Urothelium cell line (cell line): ENCODE results near the gene TUBB2A.
"Not testable (repeated sequence)": the region's sequence is repeated elsewhere in the genome, so short reads cannot be mapped to it uniquely, and the experiment has no call there.

ENCODE experiments used
- DNase-seq: peaks from one replicate; pipeline ENCODE4 v3.0.0; 2011; ENCODE audit warnings: low spot score, mixed read lengths
- FAIRE-seq: peaks from 2 replicates; lab custom pipeline; 2011; peaks lifted over from hg19 to GRCh38; lab: Jason Lieb, UNC

The TUBB2A gene

DNA sequence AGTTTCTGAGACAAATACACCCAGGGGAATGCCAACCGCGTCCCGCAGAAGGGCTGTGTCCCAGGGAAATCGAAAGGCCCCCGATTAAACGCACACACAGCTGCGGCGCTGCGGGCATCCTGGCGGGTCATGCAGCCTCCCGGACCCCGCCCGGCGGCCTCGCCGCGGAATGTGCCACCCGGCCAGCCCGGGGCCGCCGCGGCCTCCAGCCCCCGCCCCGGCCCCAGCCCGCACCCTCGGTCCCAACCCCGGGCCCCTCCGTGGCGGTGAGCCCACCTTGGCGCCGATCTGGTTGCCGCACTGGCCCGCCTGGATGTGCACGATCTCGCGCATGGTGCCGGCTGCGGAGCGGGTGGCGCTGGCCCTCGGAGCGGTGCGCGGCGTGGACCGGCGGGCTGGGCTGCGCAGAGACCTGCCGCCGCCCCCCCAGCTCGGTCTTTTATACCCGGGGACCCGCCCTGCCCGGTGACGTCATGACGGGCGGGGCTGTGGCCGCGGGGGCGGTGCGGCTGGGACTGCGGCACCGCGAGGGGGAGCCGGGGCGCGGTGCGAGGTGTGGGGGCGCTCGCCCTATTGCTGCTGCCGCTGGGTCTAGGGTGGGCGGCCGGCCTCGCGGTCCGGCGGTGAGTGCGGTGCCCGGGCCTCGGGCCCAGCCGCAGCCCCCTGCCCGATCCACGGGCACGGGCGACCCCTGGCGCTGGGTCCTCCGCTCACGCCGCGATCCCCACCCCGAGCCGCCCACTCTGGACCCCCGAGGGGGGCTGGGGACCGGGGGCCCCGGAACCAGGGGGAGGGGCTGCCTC is at the start of gene TUBB2A:
TUBB2A (minus strand) TSS at position 414 of the 803 bp plus-strand sequence; CDS start at position 333, 81 bp downstream.
- FAIRE-seq (peak; percentile 66), DNase-seq (peak; percentile 93)

DNA sequence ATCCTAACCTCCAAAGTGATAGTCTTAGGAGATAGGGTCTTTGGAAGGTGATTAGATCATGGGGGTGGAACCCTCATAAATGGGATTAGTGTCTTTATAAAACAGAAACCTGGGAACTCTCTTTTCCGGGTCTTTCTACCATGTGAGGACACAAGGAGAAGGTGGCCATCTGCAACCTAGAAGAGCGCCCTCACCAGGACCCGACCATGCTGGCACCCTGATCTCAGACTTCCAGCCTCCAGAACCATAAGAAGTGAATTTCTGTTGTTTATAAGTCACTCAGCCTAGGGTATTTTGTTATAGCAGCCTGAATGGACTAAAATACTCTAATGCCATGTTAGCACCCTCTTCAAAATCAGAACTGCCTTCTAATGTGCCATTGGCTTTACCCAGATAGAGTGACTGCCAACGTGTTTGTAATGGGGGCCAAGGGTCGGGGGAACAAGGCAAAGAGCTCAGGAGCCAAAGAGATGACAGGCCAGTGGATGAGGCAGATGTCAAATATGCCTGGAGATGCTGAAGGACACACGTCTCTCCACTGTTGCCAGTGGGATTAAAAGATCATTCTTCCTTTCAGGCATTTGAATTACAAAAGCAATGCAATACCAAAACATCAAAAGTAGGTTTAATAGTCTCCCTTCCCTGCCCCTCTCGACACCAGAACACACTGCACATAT is 49.1 kb upstream of the TUBB2A start:
- no peak for DNase-seq
- FAIRE-seq = no peak

DNA sequence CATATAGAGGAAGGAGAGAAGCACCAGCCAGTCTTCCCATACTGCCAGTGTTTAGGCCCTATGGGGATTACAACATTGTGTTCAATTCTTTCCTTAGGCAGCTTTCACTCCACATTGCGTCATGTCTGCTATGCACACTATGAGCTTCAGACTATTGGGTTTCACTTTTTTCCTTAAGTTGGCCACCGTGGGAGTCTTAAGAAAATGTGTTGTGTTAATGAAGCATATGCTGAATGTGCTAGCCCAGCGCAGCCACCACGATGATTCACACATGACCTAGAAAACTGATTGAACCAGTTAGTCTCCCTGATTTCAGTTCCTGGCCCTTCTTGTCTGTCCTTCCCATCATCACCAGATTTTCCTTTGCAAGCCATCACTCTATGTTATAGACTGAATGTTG is 48.6 kb upstream of the TUBB2A start:
- FAIRE-seq (no peak), DNase-seq (no peak)

DNA sequence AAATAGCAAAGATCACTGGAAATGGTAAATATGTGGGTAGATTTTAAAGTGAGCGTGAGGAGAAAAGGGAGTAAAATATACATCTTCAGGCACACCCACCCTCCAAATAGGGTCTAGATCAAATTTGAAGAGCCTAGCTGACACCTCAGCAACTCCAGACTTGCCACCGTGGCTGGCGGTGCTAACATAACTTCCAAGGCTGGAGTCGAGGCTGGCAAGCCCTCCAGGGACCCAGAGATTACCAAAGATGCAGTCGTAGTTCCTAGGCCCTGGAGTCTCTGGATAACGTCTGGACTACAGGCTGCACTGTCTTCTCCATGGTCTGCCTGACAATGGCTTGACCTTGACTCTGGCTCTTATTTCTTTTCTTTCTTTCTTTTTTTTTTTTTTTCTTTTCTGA is 47.6 kb upstream of the TUBB2A start:
- DNase-seq (no peak), FAIRE-seq (no peak)

DNA sequence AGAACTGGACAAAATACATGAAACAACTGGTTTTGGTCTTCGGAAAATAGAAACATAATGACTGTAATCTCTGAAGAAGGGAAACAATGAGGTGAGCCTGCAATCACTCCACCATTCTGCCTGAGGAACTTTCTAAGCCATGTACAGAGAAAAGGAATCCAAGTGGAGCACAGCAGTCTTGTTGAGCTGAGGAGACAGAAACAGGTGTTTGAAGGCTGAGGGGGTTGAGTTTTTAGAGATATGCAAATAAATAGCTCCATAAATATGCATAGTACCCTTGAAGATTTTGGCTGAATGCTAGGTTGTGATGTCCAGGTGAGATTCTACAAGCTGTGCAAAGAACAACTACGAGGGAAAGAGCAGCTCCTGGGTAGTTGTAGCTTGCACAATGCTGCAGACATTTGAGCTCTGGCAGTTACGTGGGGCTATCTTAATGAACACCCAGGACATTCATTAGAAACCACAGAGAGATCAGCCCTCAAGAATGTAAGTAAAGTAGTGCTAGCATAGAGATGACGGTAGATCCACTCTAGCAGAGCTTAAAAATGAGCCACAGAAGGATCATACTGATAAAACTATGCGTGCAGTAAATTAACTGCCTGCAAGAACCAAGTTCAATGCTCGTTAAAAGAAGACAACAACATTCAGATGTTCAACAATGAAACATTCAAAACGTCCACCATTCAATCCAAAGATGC is 45.8 kb upstream of the TUBB2A start:
- DNase-seq (no peak), FAIRE-seq (no peak)

DNA sequence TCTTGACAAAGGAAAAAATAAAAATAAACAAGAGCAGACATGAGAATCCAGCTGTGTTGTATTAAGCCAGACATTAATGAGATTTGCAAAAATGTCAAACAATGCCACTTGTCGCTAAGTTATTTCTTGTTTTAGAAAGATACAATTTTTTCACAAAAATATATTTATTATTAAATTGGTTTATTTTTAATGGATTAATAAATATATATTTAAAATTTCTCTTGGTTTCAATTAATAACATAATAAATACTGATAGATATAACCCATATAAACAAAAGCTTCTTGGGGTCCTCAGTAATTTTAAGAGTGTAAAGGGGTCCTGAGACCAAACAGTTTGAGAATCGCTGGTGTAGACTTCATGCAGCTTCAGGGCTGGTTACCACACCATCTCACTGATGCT is 44.0 kb upstream of the TUBB2A start:
- FAIRE-seq (no peak), DNase-seq (no peak)

DNA sequence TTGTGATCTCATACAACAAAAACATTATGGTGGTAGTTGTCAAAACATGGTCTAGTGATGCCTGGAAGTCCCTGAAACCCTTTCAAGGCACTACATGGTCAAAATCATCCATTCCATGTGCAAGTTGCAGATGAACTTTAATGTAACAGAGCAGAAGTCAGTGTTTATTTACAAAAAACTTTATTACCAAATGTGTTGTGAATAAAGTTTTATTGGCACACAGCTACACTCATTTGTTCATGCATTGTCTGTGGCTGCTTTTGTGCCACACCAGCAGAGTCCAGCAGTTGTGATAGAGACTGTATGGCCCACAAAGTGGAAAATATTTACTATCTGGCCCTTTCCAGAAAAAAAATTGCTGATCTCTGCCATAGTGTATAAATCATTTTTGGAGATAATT is 43.3 kb upstream of the TUBB2A start:
- no peak for DNase-seq
- no peak for FAIRE-seq

DNA sequence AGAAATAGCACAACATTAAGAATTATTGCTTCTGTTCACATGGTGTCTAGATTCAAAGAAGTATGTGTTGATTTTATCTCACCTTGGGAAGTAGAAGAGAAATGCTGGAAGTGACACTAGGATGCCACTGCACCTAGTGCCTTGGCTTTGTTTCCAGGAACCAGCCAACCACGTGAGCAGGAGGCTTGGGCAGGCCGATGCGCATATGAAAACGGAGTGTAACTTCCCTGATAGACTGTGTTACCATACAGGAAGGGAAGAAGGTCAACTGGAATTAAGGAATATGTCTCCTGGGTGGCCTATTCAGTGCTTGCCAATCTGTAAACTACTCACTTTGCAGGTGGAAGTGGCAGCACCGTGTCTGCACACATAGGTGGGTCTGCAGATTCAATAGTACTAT is 42.0 kb upstream of the TUBB2A start:
- DNase-seq (no peak), FAIRE-seq (no peak)

DNA sequence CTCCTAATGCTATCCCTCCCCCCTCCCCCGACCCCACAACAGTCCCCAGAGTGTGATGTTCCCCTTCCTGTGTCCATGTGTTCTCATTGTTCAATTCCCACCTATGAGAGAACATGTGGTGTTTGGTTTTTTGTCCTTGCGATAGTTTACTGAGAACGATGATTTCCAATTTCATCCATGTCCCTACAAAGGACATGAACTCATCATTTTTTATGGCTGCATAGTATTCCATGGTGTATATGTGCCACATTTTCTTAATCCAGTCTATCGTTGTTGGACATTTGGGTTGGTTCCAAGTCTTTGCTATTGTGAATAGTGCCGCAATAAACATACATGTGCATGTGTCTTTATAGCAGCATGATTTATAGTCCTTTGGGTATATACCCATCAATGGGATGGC is 40.4 kb upstream of the TUBB2A start:
- FAIRE-seq, DNase-seq: not testable (repeated sequence)

DNA sequence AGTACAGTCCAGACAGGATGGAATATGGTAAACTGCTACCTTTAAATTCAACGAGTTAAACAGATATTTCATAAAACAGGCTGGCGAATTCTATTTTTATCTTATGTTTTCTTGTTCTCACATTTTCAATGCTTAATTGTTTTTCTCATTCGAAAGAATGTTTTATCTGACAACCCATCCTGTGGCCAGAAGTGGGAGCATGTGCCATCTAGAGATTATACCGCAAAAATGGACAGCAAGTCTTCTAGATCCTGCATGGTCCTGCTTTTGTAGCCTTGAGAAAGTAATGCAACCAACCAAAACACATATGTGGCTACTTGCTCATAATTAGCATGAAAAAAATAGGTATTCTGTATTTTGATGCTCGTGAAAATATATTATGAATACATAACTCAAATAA is 39.4 kb upstream of the TUBB2A start:
- no peak for FAIRE-seq

DNA sequence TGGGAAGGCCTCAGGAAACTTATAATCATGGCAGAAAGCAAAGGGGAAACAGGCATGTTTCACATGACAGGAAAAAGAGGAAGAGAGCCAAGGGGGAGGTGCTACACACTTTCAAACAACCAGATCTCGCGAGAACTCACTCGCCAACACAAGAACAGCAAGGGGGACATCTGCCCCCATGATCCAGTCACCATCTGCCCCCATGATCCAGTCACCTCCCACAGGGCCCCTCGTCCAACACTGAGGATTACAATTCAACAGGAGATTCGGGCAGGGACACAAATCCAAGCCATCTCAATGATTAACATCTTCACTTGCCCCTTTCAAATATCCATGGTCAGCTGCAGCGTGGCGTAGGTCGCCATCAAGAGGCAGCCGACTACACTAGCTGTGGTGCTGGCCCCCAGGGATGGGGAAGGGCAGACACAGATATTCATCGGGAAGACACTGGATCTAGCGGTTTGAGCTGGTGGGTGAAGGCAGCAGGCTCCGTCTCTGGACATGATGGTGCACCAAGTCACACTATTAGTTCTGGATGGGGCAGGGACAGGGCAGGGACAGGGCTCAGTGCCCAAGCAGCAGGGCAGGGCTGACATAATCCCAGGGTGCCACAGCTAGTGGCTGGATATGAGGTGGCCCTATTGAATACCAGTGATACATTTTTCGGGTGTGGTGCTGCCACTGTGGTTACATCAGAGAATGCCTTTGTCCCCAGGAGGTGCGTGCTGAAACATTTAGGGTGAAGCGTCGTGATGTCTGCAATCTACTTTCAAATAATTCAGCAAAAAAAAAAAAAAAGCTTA is 38.6 kb upstream of the TUBB2A start:
- DNase-seq (no peak), FAIRE-seq (no peak)

More for the DNA sequence above, 39.4 kb upstream of the TUBB2A start:
- DNase-seq = no peak

DNA sequence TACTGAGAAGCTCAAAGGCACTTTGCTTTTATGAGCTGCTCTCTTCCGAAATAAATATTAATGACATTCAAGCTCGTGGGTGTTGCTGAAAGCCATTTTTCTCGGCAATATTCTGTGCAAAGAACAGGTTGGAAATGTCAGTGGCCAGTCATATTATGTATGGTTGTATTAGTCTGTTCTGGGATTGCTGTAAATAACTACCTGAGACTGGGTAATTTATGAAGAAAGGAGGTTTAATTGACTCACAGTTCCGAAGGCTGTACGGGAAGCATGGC is 38.0 kb upstream of the TUBB2A start:
- DNase-seq (no peak), FAIRE-seq (no peak)

DNA sequence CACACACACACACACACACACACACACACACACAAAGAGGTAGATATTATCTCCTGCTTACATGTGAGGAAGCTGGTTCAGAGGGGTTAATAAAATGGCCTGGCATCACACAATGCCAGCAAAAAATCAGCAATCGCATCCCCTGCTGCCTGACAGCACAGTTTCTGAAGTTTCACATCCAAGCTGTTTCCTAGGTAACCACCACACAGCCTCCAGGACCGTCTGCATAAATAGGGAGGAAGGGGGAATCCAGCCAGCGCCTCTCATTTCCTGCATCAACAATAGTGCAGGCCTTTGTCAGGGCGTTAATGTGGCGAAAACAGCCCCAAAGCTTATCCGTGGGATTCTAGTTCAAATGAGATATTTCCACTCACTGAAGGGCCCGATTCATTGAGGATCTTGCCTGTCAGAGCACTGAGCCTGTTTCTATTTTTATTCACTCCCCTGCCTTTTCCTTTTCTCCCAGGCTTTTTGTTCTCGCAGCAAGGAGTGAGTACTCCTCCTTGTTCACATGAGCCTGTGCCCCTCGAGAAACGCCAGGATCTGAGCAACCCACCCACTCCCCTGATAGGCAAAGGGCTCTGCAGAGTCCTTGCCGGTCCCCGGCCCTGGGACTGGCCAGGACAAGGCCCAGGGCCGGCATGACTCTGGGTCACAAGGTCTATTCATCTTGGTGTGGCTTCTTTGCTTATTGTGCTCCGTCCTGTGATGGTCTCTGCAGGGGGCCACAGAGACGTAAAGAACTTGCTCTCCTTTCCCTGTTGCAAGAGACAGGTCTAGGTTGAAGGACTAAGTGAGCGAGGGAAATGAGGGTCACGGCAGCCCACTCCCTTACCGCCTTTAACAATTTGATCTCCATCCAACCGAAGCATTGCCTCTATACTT is 37.4 kb upstream of the TUBB2A start:
- no peak for DNase-seq
- no peak for FAIRE-seq

DNA sequence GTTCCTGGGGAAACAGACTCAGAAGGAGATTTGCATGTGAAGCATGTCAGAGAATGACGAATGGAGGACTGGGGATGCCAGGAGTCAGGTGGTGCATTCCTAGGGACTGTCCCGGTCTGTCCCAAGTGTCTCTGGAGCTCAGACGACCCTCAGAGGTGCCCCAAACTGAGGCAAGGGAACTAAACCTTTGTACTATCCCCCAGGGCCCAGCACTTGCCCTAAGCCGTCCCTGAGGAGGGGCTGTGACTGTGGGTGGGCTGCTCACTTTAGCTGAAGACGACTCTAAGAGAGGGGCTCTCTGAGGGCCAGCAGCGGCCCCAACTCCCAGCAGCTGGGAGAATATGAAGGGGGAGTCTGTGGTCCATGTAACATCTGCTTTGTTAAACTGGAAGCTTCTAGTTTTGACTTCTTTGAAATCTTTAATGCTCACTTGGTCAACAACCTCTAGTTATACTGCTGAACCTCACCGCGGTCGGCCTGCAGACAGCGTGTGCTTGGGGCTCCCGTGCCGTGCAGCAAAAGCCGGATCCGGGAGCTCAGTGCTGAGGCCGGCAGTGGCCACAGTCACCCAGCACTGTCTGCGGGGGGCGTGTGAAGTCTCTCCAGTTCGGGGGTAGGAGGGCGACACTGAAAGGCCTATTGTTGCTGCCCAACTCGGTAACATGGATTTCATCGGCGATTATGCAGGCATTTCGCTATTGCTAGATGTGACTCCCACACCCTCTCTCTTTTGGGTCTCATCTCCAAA is 35.9 kb upstream of the TUBB2A start:
- DNase-seq = no peak

DNA sequence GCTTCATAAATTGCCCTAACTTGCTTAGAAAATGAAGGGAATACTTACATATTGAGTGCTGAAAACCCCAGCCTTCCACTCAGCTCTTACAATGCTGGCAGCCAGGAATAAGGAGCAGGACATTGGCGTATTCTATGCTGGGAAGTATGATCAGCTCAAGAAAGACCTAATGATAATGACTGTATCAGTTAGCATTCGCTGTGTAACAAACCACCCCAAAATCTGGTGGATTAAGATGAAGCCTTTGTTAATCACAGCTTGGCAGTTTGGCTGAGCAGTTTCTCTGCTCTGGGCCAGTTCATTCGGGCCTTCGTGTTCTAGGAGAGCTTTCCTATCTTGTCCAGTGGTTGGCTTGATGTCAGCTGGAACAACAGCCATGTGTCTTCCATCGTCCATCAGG is 33.4 kb upstream of the TUBB2A start:
- FAIRE-seq = no peak
- no peak for DNase-seq

More for the DNA sequence above, 35.9 kb upstream of the TUBB2A start:
- FAIRE-seq = no peak

DNA sequence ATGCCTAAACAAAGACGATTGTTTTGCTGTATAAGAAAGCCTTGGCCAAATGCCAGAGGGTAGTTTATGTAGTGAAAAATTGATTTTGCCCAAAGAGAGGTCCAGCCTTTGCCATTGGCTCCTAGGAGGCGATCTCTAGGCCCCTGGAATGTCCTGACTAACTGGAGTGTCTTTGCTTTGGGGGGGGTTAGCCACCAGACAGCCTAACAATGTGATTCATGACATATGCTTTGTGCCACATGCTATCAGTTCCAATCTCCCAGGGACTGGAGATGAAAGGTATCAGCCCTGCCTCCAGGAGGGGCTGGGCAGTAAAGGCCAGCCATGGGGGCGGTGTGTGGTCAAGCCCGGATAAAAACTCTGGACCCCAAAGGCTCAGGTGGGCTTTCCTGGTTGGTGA is 32.7 kb upstream of the TUBB2A start:
- no peak for FAIRE-seq
- no peak for DNase-seq

DNA sequence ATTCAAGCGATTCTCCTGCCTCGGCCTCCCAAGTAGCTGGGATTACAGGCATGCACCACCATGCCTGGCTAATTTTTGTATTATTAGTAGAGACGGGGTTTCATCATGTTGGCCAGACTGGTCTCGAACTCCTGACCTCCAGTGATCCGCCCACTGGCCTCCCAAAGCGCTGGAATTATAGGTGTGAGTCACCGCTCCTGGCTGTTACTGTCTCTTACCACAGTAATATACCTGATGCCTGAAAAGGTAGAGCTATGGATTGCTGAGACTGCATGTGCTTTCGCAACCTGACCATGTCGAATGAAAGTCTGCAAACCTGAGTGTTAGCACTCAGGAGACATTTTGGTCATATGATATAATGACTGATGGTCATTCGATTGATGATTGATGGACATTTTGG is 31.8 kb upstream of the TUBB2A start:
- DNase-seq, FAIRE-seq: not testable (repeated sequence)

DNA sequence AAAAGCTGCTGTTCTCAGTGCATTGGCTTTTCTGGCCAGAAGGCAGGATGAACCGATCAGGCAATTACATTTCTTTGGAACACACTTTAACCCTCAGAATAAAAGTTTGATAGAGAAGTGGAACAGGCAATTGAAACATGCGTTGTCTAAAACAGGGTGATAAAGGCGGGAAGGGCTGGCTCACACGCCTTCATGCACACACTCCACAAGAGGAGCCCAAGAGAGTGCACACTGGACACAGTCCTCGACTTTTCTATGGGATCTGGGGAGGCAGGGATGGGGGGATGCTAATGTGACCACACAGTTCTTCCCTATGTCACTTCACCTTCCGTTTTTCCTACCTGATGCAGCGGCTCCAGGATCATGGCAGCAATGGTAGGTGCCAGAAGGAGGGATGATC is 30.9 kb upstream of the TUBB2A start:
- DNase-seq (no peak), FAIRE-seq (no peak)

DNA sequence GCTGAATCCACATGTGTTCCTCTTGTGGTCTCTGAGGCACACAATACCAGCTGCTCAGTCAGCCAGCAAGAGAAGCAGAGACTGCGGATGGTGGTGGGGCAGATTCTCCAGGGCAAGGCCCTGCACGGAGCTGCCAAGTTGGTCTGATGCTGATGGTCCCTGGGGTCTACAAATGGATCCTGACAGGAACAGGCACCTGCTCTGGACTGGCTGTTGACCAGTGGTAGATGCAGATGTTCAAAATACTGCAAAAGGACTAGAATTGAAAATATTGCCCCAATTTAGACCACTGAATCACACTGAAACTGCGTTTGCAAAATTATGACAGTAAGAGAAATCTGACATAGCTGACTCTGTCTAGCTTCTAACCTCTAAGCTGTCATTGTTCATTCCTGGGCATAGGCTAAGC is 29.6 kb upstream of the TUBB2A start:
- FAIRE-seq = no peak
- DNase-seq = no peak
